GM21447 (cell line): ENCODE results near the gene ACTG1.

Experiments
- ATAC-seq: cut with Tn5 transposase; IDR thresholded peaks from one replicate; pipeline ENCODE4 v1.9.1; 2021; ENCODE audit not compliant: unreplicated experiment

Gene ACTG1

DNA sequence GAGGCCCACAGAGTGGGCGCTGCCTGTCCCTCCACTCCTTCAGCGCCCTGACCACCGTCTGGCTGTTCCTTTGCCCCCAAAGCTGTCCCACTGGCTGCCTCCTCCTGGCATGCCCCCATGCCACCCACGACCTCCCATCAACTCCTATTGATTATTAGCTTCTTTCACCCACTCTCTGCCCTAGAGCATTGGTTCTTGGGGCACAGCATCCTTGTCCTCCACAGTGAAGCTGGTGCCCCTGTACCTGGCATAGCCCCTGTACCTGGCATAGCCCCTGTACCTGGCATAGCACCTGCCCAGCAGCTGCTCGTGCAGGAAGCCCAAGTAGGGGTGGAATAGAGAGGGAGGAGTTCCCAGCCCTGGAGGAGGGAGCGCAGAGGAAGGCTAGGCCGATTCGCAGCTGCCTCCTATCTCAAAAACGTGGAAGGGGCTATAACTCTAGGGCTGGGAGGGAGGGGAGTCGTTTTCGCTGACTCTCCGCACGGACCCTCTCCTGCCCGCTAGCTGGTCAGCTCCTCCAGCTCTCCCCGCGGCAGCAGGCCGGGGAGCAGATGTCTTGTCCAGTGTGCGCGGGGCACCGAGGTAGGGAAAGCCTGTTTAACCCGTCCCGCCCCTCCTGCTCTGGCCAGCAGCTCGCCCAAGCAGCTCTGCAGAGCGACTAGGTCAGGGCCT is 5.7 kb upstream of the ACTG1 start:
- ATAC-seq, result no peak

DNA sequence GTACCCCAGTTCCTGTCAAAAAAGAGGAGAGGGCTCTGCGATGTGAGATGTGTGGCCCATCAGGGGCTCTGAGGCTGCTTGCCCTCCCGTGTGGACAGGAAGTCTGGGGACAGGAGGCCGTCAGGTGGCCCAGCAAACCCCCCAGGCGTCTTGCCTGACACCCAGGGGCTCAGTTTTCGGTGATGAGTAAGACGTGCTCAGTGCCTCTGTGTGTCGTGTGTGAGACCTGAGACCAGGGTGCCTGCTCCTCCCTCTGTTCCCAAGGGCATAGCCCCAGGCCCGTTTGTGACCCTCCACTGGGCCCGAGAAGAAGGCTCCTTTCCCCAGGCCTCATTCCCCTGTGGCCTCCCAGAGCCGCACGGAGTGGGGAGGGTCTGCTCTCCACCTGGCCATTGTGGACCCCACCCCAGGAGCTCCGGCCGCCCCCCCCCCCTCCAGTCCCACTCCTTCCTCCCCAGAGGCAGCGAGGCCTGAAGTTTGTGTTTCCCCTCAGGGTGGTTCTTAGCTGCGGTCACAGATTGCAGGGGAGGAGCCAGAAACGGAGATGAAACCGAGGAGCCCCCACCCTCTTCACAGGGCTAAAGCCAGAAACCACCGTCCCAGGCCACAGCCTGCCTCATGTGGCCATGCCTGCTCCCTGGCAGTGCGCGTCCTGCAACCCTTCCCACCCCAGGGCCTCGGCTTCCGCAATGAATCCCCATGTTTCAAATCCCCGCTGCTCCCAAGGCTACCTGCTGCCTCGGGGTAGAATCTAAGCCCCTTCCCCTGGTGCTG is 4.9 kb upstream of the ACTG1 start:
- ATAC-seq, result no peak

DNA sequence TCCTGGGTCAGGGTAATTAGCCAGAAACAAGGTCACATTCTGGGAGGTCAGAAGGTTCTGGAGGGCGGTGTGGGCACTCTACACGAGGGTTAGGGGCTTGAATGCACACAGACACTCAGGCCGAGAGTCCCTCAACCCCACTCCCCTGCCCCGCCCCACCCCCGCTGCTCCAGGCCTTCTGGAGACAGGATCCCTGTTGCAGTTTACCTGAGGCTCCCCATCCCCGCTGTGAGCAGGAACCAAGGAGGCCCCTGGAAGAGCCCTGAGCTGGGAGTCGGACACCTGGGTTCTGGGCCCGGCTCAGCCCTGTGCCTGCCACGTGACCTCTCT is 4.4 kb upstream of the ACTG1 start:
- no peak for ATAC-seq

DNA sequence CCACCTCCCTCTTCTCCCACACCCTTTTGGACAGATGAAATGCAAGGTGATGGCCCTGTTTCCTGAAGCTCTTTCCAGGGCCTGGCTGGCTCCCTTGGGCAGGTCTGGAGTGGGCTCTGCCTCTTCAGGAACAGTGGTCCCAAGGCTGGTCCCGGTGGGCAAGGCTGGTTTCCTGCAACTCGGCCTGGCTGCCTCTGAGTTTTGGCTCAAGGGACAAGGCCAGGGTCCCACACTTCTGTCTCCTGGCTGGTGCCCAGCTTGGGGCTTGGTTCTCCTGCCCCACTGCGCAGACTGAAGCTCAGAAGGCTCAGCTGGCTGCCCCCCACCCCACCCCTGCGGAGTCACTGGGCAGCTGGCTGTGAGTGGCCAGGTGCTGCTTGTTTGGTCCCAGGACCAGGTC is 3.8 kb upstream of the ACTG1 start:
- ATAC-seq, result no peak

- no peak for ATAC-seq
Measured at GRCh38 chr17:81515530-81516041, 3.0 kb upstream of the ACTG1 start.

GRCh38 chr17:81514739-81515529 is 2.3 kb upstream of the ACTG1 start:
- no peak for ATAC-seq

GRCh38 chr17:81514489-81514738 is 1.8 kb upstream of the ACTG1 start:
- no peak for ATAC-seq

DNA sequence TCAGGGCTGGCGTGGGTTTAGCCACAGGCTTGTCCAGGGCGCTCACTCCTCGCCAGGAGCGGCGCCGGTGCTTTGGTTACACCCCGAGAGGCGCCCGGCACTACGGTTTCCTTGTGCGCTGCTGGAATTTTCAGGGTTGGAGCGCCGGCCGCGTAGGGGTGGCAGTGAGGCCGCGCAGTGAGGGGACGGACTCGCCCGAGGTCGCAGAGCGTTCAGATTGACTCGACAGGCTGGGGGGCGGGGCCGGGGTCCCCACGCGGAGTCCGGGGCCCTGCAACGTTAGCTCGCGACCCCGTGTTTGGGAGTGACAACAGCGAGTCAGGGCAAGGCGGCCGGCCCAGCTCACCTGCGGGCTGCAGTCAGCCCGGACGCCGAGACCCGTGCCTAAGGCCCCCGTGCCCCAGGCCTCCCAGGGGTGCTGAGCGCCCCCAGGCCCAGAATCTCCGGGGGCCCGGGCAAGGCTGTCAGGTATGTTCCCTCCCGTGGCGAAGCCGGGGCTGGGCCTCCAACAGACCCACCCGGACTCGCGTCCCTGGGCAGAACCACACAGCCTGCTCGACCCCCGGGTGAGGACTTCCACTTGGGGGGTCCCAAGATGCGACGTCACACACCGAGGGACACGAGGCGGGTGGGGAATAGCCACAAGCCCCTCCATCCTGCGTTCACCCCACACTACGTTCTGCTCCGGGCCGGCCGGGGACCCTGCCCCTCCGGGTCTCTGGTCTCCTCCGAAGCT is 1.3 kb upstream of the ACTG1 start:
- no peak for ATAC-seq

DNA sequence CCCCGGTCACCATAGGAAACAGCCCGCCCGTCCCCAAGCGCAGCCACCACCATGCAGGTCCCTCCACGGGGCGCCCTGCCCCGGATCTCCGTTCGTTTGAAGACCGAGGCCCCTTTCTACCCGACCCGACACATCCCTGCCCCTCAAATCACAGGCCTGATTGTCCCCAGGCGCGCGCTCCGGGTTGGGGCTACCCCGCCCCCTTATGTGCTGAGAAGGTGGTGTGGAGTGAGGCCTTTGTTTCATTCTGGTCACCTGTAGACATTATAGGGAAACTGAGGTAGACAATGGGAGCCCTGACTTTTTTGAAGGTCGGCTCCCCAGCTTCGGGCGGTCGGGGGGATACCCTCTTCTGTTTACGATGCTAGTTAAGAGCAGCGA is 763 bp upstream of the ACTG1 start:
- ATAC-seq, result no peak

DNA sequence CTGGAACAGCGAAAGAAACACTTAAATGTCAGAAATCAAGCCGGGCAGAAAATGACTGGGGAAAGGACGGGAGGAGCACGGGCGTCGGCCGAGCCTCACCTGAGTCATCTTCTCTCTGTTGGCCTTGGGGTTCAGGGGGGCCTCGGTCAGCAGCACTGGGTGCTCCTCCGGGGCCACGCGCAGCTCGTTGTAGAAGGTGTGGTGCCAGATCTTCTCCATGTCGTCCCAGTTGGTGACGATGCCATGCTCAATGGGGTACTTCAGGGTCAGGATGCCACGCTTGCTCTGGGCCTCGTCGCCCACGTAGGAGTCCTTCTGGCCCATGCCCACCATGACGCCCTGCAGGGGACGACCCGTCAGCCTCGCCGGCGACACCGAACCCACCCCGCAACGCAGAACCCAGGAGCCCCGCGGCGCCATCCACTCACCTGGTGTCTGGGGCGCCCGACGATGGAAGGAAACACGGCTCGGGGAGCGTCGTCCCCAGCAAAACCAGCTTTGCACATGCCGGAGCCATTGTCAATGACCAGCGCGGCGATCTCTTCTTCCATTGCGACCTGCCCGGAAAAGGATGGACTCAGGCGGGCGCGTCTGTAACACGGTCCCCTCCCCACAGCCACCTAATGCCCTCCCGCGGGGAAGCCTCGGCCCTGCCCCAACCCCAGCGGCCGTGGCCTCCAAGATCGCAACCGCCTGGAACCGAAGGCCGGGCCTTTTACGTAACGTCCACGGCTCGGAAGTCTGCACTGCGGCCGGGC is 616 bp downstream of the ACTG1 start:
- ATAC-seq, result no peak

- ATAC-seq, result no peak
Measured at GRCh38 chr17:81511554-81511803, 1.1 kb downstream of the ACTG1 start.

DNA sequence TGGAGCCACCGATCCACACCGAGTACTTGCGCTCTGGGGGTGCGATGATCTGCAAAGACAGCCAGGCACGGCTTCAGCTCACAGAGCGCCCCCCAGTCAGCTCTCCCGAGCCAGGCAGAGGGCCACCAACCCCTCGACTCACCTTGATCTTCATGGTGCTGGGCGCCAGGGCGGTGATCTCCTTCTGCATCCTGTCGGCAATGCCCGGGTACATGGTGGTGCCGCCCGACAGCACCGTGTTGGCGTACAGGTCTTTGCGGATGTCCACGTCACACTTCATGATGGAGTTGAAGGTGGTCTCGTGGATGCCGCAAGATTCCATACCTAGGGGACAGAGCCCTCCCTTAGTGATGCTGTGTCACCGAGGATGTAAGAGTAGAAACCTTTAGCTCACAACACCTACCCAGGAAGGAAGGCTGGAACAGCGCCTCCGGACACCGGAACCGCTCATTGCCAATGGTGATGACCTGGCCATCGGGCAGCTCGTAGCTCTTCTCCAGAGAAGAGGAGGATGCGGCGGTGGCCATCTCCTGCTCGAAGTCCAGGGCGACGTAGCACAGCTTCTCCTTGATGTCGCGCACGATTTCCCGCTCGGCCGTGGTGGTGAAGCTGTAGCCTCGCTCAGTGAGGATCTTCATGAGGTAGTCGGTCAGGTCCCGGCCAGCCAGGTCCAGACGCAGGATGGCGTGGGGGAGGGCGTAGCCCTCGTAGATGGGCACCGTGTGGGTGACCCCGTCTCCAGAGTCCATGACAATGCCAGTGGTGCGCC is 1.6 kb downstream of the ACTG1 start:
- ATAC-seq, result no peak

GRCh38 chr17:81509972-81510784 is 2.4 kb downstream of the ACTG1 start:
- ATAC-seq, result no peak

GRCh38 chr17:81509207-81509971 is 3.2 kb downstream of the ACTG1 start:
- no peak for ATAC-seq

GRCh38 chr17:81508639-81509206 is 3.9 kb downstream of the ACTG1 start:
- no peak for ATAC-seq

GRCh38 chr17:81503619-81504018 is 9.0 kb downstream of the ACTG1 start:
- ATAC-seq, result no peak

DNA sequence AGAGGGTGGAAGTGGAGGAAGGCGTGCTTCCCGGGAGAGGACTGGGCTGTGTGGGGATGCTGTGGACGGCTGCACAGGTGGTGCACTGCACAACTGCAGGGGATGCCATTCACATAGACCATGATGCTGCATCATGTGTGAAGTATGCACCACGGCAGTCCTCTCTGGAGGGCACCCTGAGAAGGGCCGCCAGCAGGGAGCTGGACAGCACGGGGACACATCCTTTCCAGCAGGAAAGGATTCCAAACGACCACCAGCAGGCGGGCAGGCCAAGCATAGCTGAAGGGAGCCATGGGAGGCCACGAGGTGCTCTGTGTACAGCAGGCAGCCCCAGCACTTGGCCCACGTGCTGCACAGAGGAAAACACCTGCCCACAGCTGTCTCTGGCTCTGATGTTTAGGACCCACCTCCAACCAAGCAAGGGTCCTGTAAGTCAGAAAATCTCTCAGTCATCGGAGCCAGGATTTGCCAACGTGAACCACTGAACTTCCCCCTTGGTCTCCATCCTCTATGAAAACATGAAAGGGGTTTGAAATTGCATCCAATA is 10.1 kb downstream of the ACTG1 start:
- no peak for ATAC-seq

DNA sequence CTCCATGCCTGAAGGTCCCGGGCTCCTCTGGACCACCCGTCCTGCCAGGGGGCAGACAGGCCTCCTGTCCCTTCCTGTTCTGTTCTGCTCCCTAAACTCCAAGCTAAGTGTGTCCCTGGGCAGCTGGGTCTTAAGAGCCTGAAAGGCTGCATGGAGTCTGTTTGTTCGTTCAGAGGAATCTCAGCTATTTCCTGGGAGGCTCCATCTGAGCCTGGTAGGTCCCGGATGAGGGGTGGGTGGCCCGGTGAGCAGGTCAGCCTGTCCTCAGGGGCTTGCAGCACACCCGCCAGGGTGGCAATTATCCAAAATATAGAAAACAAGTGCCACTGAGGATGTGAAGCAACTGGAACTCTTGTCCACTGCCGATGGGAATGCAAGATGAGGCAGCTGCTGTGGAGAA is 12.6 kb downstream of the ACTG1 start:
- no peak for ATAC-seq
